ENCODE measurements around the gene AIRE. TPM values are rescaled to one million over a fixed set of nuclear protein-coding genes. Genes with fewer than 3 reads are reported as not detected.
"Not testable (repeated sequence)": the region's sequence is repeated elsewhere in the genome, so short reads cannot be mapped to it uniquely, and the experiment has no call there.

The AIRE gene
- total RNA-seq, 1 donor from 2014 or later = not detected

- Mint-ChIP-seq H3K36me3 (ENCODE audit: low read depth) (peaks cover 26% of the 10 kb centered on the region), H3K27ac (peak within 1 kb of the TSS; percentile 93), H3K9me3 (no peaks in the 10 kb centered on the region), H3K27me3 (no peaks in the 10 kb centered on the region), H3K4me3 (peak within 1 kb of the TSS; percentile 89), H3K4me1 (peaks cover 24% of the 10 kb centered on the region)
- intact Hi-C loops (cut with micrococcal nuclease) = loop anchor here (1.0 to 10.0 kb wide), 11 partner anchors 16 to 586 kb away; partner anchors contain the start of genes ITGB2, LRRC3, PFKL and TRAPPC10
- DNase-seq = peak; percentile 97
- ATAC-seq (ENCODE audit: low read depth) = peak; percentile 86
- CTCF ChIA-PET = interaction anchor here (1.2 kb wide), 1 partner anchor 52 kb away, joined by 3 read pairs; no protein-coding TSS in a partner anchor
- POLR2A ChIA-PET = interaction anchor here (0.5 to 3.2 kb wide), 11 partner anchors 10 to 1148 kb away, joined by 3 to 19 read pairs (median 4); partner anchors contain the start of genes LRRC3, TRAPPC10 and TRPM2
- TF ChIP-seq CTCF (IDR thresholded peaks at IDR 0.05) = no peak
Measured at GRCh38 chr21:44338971-44339910, 53.6 kb downstream of the AIRE start, which contains the start of gene CFAP410. Gene CFAP410, minus strand, starts transcription at chr21:44339390. Its CDS starts 196 bp downstream, at chr21:44339194.

- POLR2A ChIA-PET; H3K36me3 Mint-ChIP-seq (ENCODE audit: low read depth); ATAC-seq (ENCODE audit: low read depth); DNase-seq; intact Hi-C loops (cut with micrococcal nuclease); H3K4me3 Mint-ChIP-seq; H3K9me3 Mint-ChIP-seq; H3K27ac Mint-ChIP-seq; CTCF ChIA-PET: not testable (repeated sequence)
- peaks cover 13% of the 10 kb centered on the region for H3K27me3 Mint-ChIP-seq
- H3K4me1 Mint-ChIP-seq = peaks cover 24% of the 10 kb centered on the region
Measured at GRCh38 chr21:44341726-44342458, 56.2 kb downstream of the AIRE start.

DNA sequence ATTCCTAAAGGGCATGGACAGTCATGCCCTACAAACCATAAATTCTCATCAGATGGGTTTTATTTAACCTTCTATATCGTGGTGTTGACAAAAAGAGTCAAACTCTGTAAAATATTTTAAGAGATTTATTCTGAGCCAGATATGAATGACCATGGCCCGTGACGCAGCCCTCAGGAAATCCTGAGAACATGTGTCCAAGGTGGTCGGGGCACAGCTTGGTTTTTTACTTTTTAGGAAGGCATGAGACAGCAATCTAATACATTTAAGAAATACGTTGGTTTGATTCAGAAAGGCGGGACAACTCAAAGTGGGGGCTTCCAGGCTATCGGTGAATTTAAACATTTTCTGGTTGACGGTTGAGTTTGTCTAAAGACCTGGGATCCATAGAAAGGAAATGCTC, 57.3 kb downstream of the AIRE start:
- H3K4me1 Mint-ChIP-seq = peaks cover 18% of the 10 kb centered on the region
- POLR2A ChIA-PET; H3K9me3 Mint-ChIP-seq; DNase-seq; CTCF ChIA-PET; intact Hi-C loops (cut with micrococcal nuclease); H3K36me3 Mint-ChIP-seq (ENCODE audit: low read depth); H3K4me3 Mint-ChIP-seq; ATAC-seq (ENCODE audit: low read depth): not testable (repeated sequence)
- peak overlapping the region; percentile 20 for H3K27ac Mint-ChIP-seq
- peaks cover 18% of the 10 kb centered on the region for H3K27me3 Mint-ChIP-seq

- ATAC-seq (ENCODE audit: low read depth) (no peak), DNase-seq (no peak)
- H3K36me3 Mint-ChIP-seq (ENCODE audit: low read depth) = no peaks in the 10 kb centered on the region
- H3K9me3 Mint-ChIP-seq = no peaks in the 10 kb centered on the region
- ChIA-PET POLR2A (no interaction called here), CTCF (no interaction called here)
- peaks cover 10% of the 10 kb centered on the region for H3K4me1 Mint-ChIP-seq
- H3K27me3 Mint-ChIP-seq = peaks cover 27% of the 10 kb centered on the region
- H3K27ac Mint-ChIP-seq = no peak overlapping the region
- H3K4me3 Mint-ChIP-seq = no peak overlapping the region
- intact Hi-C loops (cut with micrococcal nuclease) = no loop called here
- no peak for TF ChIP-seq CTCF (IDR thresholded peaks at IDR 0.05)
Measured at GRCh38 chr21:44344541-44345183, 59.0 kb downstream of the AIRE start.

DNA sequence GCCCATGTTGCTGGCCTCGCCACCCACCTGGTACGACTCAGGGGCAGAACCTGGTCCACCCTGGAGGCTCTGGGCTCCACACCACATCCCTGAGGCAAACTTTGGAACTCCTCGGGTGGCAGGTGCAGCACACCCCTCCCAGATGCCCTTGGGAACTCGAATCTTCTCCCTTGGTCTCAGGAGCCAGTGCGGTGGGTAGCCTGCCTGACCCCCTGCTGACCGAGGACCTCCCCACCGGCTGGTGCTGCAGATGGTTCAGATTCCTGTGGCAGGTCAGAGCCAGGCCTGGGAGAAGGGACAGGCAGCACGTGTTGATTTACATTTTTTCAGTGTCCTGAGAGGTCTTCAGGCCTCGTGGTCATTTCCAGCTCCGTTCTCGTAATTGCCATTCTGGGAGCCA, 59.8 kb downstream of the AIRE start:
- intact Hi-C loops (cut with micrococcal nuclease) = no loop called here
- Mint-ChIP-seq H3K4me1 (peaks cover 1% of the 10 kb centered on the region), H3K27ac (no peak overlapping the region), H3K4me3 (no peak overlapping the region), H3K9me3 (no peaks in the 10 kb centered on the region), H3K36me3 (ENCODE audit: low read depth) (no peaks in the 10 kb centered on the region), H3K27me3 (peaks cover 27% of the 10 kb centered on the region)
- POLR2A ChIA-PET = no interaction called here
- no peak for TF ChIP-seq CTCF (IDR thresholded peaks at IDR 0.05)
- DNase-seq = no peak
- CTCF ChIA-PET = no interaction called here
- no peak for ATAC-seq (ENCODE audit: low read depth)
